Stimulated activated CD4-positive, alpha-beta T cell treated with anti-CD3 and anti-CD28 coated beads, TNF-alpha, amount 100 ng/mL, for 24 hours (primary cell): ENCODE measurements around the gene CLRN3.

Experiments
- DNase-seq, 3 experiments: peaks; one replicate each; pipeline ENCODE4 v3.0.0-alpha.2; 2020; ENCODE audit warnings: low read depth in 3 of 3

The CLRN3 gene

GRCh38 chr10:127899766-127900387 is 7.1 kb upstream of the CLRN3 start:
- no peak for DNase-seq

GRCh38 chr10:127897177-127897576 is 4.4 kb upstream of the CLRN3 start:
- no peak for DNase-seq

DNA sequence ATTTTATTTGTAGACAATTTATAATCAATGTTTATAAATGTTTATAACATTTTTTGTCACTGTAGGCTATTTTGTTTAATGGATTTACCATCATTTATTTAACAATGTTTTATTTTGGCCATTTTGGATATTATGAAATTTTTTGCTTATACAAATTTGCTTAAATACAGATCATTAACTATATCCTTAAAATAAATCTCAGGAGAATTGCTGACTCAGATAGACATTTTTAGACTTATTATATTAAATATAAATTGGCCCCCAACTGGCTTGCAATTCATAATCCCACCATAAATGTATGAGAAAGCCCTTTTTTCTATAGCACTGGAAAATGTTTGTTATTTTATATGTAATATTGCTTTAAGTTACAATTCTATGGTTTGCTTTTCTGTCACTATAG is 3.8 kb upstream of the CLRN3 start:
- no peak for DNase-seq

GRCh38 chr10:127894146-127894545 is 1.4 kb upstream of the CLRN3 start:
- no peak for DNase-seq

DNA sequence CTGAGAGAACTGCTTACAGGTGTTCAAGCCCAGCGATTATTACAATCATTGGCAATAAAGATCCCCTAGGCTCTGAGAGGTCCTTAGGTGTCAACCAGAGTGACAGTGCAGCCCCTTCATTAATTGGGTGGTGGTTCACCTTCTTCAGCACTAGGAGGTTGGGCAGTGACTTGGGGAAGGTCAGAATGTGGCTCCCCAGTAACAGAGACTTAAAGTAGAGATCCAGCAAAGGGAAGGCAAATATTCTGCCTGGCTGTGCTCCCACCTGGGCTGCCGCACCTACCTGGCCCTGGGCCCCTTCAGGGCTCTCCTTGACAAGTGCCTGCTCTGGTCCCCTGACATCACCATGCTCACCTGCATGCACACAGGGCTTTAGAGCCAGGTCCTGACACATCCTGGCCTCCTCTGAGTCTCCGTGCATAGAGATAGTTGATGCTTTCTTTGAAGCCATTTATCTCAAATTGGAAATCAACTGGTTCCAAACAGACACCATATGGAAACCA is 1.9 kb downstream of the CLRN3 start:
- DNase-seq, result no peak

DNA sequence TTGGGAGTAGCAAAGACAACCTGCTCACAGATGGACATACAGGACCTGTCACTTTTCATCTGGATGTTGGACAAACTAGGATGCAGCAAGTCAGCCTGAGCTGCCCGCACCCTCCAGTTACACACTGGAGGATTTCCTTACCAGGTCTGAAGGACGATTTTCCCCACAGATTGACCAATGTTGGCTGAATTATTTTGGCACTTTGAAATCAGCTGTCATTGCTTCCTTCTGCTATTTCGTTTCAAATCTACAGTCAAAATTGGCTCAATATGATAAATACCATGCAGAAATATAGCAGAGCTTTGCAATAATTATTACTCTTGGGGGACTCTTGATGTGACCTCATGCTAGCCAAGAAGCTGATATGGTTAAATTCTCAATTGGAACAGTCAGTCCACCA is 2.5 kb downstream of the CLRN3 start:
- no peak for DNase-seq

GRCh38 chr10:127889605-127890195 is 3.0 kb downstream of the CLRN3 start:
- DNase-seq, result no peak

- DNase-seq, result no peak
Measured at GRCh38 chr10:127888521-127889312, 4.0 kb downstream of the CLRN3 start.

DNA sequence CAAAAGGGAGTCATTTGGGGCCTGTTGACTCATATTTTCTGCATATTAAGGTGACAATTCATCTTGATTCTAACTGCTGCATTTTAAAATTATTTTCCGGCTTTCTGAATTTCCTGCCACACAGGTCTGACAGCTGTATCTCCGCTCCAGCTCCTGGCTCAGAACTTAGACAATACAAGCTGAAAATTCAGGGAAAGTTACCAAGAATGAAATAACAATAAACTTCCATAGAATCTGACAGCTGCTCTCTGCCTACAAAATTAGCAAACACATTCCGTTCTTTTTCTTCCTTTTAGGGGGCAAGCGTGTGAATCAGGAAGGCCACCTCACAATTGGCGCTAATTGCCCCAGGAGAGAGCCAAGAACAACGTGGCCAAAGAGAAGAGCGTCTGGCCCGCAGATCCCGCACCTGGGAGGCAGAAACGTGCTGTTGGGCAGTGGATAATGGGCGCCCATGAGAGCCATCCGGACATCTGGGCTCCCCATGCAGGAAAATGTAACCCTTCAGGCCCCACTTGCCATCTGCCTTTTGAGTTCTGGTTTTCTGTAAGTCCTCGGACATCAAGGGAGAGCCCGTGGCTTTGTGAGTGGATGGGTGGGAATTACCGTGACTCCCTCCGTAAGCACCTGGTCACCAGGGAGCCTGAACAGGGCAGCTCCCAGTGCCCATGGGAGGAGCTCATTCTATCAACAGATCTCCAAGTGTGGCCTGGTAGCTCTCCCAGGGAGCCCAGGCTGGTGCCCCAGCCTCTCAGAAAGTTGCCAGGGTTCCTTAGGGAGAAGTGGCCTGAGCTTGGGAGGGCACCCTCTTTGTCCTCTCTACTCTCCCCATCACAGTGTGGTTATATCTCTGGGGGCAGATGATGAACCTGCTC is 5.0 kb downstream of the CLRN3 start:
- DNase-seq, result no peak

DNA sequence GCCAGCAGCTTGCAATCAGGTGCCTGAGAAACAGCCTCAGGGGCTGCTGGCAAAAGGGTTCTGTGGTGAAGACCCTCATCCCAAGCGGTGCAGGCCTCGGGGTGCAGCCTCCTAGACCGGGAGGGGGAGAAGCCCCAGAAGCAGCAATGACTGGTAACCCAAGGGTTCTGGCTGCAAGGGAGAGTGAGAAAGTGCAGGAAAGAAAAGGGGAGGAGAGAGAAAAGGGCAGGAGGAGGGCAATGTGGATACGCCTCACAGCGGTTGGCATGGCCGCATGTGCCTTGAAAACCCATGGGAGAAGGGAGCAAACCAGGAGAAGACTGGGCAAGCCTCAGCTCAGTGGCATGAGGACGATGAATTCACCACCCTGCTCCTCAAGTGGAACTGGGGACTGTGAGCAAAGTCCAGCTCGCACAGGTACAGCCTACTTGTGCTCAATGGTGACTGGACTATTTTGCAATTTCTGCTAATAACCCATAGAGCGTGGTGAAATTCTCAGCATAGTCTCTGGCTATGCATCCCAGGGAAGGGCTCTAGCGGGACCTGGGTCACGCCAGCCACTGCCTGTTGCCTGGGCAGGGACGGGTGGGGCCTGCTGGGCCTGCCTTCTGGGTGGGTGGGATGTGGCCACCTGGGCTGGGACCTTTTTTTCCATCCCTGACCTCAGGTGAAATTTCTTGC is 6.2 kb downstream of the CLRN3 start:
- DNase-seq, result no peak

DNA sequence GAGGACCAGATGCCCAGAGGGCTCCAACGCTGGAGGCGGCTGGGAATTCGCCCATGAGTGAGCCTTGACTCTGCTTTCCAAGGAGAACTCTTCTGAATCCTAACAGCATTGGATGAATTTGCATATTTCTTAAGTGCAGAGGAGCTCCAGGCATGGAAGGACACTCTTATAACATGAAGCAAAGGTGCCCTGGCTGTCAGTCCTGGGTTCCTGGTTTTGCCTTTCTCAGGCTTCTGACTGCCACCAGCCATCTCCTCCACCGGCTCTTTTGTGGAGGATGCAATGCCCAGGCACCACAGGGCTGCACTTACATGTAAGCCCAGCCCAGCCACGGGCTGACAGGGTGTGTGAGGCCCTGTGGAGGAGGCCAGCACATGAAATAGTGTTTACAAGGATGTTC is 8.2 kb downstream of the CLRN3 start:
- DNase-seq, result no peak

- DNase-seq, result no peak
Measured at GRCh38 chr10:127883516-127883915, 9.2 kb downstream of the CLRN3 start.

- DNase-seq, result no peak
Measured at GRCh38 chr10:127882801-127883459, 9.8 kb downstream of the CLRN3 start.

DNA sequence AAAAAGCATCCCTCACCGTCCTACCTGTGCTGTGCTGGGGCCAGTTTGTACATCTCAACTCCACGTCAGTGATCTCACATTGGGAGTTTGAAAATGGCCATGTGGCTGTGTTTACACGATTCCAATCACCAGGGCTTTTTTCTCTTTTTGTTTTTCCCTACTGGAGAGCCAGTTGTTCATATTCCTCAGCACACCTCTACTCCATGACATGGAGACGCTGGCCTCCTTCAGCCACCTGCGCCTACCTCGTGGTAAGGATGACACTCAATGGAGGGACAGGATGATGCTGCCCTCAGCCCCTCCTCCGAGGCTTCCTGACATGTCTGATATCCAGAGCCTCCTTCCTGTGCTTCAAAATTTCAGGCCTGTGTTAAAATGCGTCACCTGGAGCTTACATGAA is 10.3 kb downstream of the CLRN3 start:
- DNase-seq, result no peak

- no peak for DNase-seq
Measured at GRCh38 chr10:127881262-127881661, 11.5 kb downstream of the CLRN3 start.

- no peak for DNase-seq
Measured at GRCh38 chr10:127880557-127880956, 12.2 kb downstream of the CLRN3 start.

DNA sequence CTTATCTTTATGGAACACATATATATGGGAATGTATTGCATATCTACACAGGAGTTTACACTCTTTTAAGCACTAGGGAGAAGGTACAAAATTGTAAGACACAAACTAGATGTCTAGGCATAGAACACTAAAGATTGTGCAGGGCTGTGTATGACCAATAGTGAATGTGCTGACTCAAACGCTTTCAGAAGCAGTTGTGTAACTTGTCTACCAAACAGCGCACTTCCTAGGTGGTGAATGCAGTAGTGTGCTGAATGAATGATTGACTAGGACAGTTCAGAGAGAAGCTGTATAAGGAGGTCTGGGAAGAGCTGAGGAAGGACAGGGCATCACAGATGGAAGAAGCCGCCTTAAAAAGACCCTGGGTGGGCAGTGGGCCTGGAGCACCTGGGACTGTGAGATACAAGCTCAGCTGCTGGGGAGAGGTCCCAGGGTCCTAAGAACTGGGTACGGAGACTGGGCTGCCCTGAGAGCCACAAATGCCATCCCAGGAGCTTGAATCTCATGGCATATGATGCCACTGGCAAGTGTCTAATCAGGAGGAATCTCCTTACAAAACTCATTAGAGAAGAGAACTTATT is 14.2 kb downstream of the CLRN3 start:
- no peak for DNase-seq

GRCh38 chr10:127877699-127878098 is 15.0 kb downstream of the CLRN3 start:
- DNase-seq, result no peak

- DNase-seq, result no peak
Measured at GRCh38 chr10:127877116-127877515, 15.6 kb downstream of the CLRN3 start.

DNA sequence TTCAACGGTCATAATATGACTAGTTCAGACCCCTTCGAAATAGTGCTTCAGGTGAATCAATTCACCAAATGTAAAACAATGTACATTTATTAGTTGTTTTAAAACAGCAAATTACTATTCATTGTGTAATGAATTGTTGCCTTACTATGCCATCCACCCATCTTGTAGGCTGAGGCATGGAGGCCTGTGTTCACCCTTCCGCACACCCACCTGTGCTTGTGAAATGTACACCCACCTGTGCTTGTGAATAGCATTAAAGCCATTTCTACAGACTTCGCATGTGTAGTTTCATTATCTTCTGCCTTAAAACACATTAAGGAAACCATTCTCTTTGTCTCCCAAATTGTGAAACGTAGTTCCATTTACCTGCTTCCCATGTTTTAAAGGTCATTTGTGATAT is 16.8 kb downstream of the CLRN3 start:
- DNase-seq, result no peak

DNA sequence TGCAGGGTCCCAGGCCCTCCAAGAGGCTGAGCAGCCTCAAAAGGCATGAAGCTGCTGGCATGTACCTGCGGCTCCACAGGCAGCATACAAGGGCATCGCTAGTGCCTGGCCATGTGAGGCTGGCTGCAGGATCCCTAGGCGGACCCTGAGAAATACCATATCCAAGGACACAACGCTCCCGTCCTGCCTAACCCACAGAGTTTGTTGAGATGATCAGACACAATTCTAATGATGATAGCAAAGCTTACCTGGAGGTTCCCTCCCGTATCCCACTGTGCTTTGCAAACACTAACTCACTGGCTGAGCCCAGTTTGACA is 17.3 kb downstream of the CLRN3 start:
- no peak for DNase-seq
